Fibroblast of lung (primary cell): Measurements from ENCODE around the gene FRK. TPM values are rescaled to one million over a fixed set of nuclear protein-coding genes. Genes with fewer than 3 reads are reported as not detected.
"Not testable (repeated sequence)": the region's sequence is repeated elsewhere in the genome, so short reads cannot be mapped to it uniquely, and the experiment has no call there.

Experiments used
- DNase-seq, 2 donors: peaks; one replicate each; pipeline versions ENCODE4 v3.0.0 to v3.0.0-alpha.2; 2010; ENCODE audit warnings: low read depth in 2 of 2
- H2AFZ ChIP-seq: 2 replicates; pipeline ENCODE4 v1.5.1; 2012; ENCODE audit warnings: low read length, control low read depth, inconsistent platforms
- H3K27ac ChIP-seq: 2 replicates; pipeline ENCODE4 v1.5.1; 2011; ENCODE audit warnings: low read length, control low read depth; ENCODE audit not compliant: insufficient read depth
- H3K27me3 ChIP-seq: 2 replicates; pipeline ENCODE4 v1.5.1; 2011; ENCODE audit warnings: mild to moderate bottlenecking, low read length; ENCODE audit not compliant: control insufficient read depth, insufficient read depth
- H3K36me3 ChIP-seq: 2 replicates; pipeline ENCODE4 v1.5.1; 2011; ENCODE audit warnings: low read length; ENCODE audit not compliant: control insufficient read depth, insufficient read depth
- H3K4me1 ChIP-seq: 2 replicates; pipeline ENCODE4 v1.5.1; 2011; ENCODE audit warnings: low read length; ENCODE audit not compliant: control insufficient read depth, insufficient read depth; ENCODE audit errors: extremely low read depth
- H3K4me2 ChIP-seq: 2 replicates; pipeline ENCODE4 v1.5.1; 2011; ENCODE audit warnings: low read length, control low read depth; ENCODE audit not compliant: insufficient read depth; ENCODE audit errors: extremely low read depth
- H3K4me3 ChIP-seq, 4 experiments: fragments of 200-600 bp in 1 of 4; sonication (generic) in 1 of 4; replicated peaks in 1 of 4; 2 replicates each; pipeline ENCODE4 v1.5.1; 2011 to 2016; ENCODE audit warnings: low read length in 4 of 4, low read depth in 3 of 4, mild to moderate bottlenecking in 3 of 4, control low read depth in 2 of 4, inconsistent platforms in 1 of 4, mixed read lengths in 1 of 4; ENCODE audit not compliant: insufficient read depth in 1 of 4; ENCODE audit errors: control extremely low read depth in 1 of 4
- H3K79me2 ChIP-seq: 2 replicates; pipeline ENCODE4 v1.5.1; 2012; ENCODE audit warnings: mild to moderate bottlenecking, low read length, inconsistent platforms; ENCODE audit not compliant: control insufficient read depth, insufficient read depth
- H3K9ac ChIP-seq: 2 replicates; pipeline ENCODE4 v1.5.1; 2011; ENCODE audit warnings: mild to moderate bottlenecking, low read length, control low read depth; ENCODE audit not compliant: insufficient read depth
- H3K9me3 ChIP-seq: 2 replicates; pipeline ENCODE4 v1.5.1; 2012; ENCODE audit warnings: low read depth, low read length; ENCODE audit not compliant: control insufficient read depth, insufficient read depth
- H4K20me1 ChIP-seq: 2 replicates; pipeline ENCODE4 v1.5.1; 2011; ENCODE audit warnings: low read length; ENCODE audit not compliant: control insufficient read depth, insufficient read depth; ENCODE audit errors: extremely low read depth
- EZH2 ChIP-seq: IDR thresholded peaks from 2 replicates; pipeline ENCODE4 v1.5.1; 2012; ENCODE audit warnings: low read length, control low read depth, mild to moderate bottlenecking; ENCODE audit errors: missing control alignments
- polyA plus RNA-seq, 2 donors: library from polyadenylated mRNA; depleted of rRNA in 1 of 2; stranded (reverse) in 1 of 2; unstranded in 1 of 2; fragments of >200 nt; gene quantifications; 2 replicates each; pipeline ENCODE4 v1.2.1, GENCODE V29; 2011 to 2012; ENCODE audit warnings: missing spikeins in 1 of 2
- total RNA-seq: library from RNA; depleted of rRNA; stranded (reverse); fragments of >200 nt; gene quantifications from 2 replicates; pipeline ENCODE4 v1.2.1, GENCODE V29; 2014
- TF ChIP-seq, protein P1 (sequence below), 2 donors: IDR thresholded peaks in 1 of 2; conservative IDR thresholded peaks in 1 of 2; 1 replicate in 1 of 2; 2 replicates in 1 of 2; pipeline ENCODE4 v1.5.1; 2011 to 2012; ENCODE audit warnings: low read length in 2 of 2, control low read depth in 1 of 2, inconsistent platforms in 1 of 2, low read depth in 1 of 2, mild to moderate bottlenecking in 1 of 2

FRK gene
- total and polyA plus RNA-seq, 2 donors (not counting 1 experiment from before 2014, with no cell fraction given) = 0.18 to 0.33 TPM

DNA sequence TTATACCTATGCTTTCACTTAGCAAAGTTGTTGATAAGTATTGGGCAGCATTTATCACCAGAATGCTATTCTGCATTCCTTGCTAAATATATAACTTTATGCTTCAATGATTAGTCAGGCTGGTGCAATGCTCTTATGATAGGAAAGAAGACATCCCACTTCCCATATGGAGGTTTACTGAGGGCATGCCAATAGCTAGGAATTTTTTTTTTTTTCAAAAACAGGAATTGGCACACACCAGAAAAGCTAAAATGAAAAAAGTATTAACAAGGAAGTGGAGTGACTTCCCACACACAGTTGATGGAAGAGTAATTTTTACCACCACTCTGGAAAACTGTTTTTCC is 90.8 kb downstream of the FRK start:
- no peak for TF ChIP-seq EZH2
- TF ChIP-seq, protein P1, sequence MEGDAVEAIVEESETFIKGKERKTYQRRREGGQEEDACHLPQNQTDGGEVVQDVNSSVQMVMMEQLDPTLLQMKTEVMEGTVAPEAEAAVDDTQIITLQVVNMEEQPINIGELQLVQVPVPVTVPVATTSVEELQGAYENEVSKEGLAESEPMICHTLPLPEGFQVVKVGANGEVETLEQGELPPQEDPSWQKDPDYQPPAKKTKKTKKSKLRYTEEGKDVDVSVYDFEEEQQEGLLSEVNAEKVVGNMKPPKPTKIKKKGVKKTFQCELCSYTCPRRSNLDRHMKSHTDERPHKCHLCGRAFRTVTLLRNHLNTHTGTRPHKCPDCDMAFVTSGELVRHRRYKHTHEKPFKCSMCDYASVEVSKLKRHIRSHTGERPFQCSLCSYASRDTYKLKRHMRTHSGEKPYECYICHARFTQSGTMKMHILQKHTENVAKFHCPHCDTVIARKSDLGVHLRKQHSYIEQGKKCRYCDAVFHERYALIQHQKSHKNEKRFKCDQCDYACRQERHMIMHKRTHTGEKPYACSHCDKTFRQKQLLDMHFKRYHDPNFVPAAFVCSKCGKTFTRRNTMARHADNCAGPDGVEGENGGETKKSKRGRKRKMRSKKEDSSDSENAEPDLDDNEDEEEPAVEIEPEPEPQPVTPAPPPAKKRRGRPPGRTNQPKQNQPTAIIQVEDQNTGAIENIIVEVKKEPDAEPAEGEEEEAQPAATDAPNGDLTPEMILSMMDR (conservative IDR thresholded peaks at IDR 0.05 in 1 of 2, IDR thresholded peaks at IDR 0.05 in 1 of 2; ENCODE audit: low read depth in 1 of 2, low read length in 2 of 2) = no peak
- Histone ChIP-seq H3K4me2 (peak overlapping the region; percentile 8), H3K36me3 (no peaks in the 10 kb centered on the region), H3K79me2 (no peaks in the 10 kb centered on the region), H3K4me3 (no peak overlapping the region), H2AFZ (no peak overlapping the region), H3K27me3 (no peaks in the 10 kb centered on the region), H4K20me1 (no peaks in the 10 kb centered on the region), H3K9ac (no peak overlapping the region), H3K27ac (no peak overlapping the region), H3K4me1 (no peaks in the 10 kb centered on the region), H3K9me3 (no peaks in the 10 kb centered on the region)
- peak in 1 of 2 donors; percentile 8 for DNase-seq

- H3K27me3 ChIP-seq = no peaks in the 10 kb centered on the region
- peak overlapping the region; percentile 8 for H3K4me2 ChIP-seq
- H3K4me1 ChIP-seq = no peaks in the 10 kb centered on the region
- no peak overlapping the region for H2AFZ ChIP-seq
- no peak for DNase-seq
- H3K9ac ChIP-seq = no peak overlapping the region
- no peaks in the 10 kb centered on the region for H3K36me3 ChIP-seq
- no peak overlapping the region for H3K27ac ChIP-seq
- no peaks in the 10 kb centered on the region for H4K20me1 ChIP-seq
- TF ChIP-seq, protein P1 (conservative IDR thresholded peaks at IDR 0.05 in 1 of 2, IDR thresholded peaks at IDR 0.05 in 1 of 2; ENCODE audit: low read depth in 1 of 2, low read length in 2 of 2) = no peak
- TF ChIP-seq EZH2 = no peak
- no peaks in the 10 kb centered on the region for H3K9me3 ChIP-seq
- no peaks in the 10 kb centered on the region for H3K79me2 ChIP-seq
- no peak overlapping the region for H3K4me3 ChIP-seq
Measured at GRCh38 chr6:115969207-115969929, 91.3 kb downstream of the FRK start.

GRCh38 chr6:115960286-115960685 is 100.4 kb downstream of the FRK start:
- DNase-seq, H4K20me1 ChIP-seq, H3K4me3 ChIP-seq, H3K27me3 ChIP-seq, H3K4me2 ChIP-seq, H3K9ac ChIP-seq, H3K79me2 ChIP-seq, H2AFZ ChIP-seq, H3K4me1 ChIP-seq, H3K27ac ChIP-seq, H3K9me3 ChIP-seq, H3K36me3 ChIP-seq: not testable (repeated sequence)
